SU-DHL-6 (cell line): ENCODE measurements around the gene VSTM2B.

Experiments
- CTCF ChIP-seq: fragments of 200-600 bp; sonication (generic); IDR thresholded peaks from one replicate; pipeline ENCODE4 v1.5.1; 2017; ENCODE audit warnings: antibody characterized with exemption, mild to moderate bottlenecking, low read length, moderate library complexity; ENCODE audit not compliant: insufficient read depth, poor library complexity, severe bottlenecking
- EZH2phosphoT487 ChIP-seq: fragments of 200-600 bp; sonication (generic), shearing (Covaris generic); conservative IDR thresholded peaks from 2 replicates; pipeline ENCODE4 v1.6.1; 2018; ENCODE audit warnings: mild to moderate bottlenecking, antibody characterized with exemption, low read length, moderate library complexity, mixed read lengths

- TF ChIP-seq CTCF (no peak), EZH2phosphoT487 (no peak)
Observed at GRCh38 chr19:29560313-29561075, 34.7 kb downstream of the VSTM2B start.
